Dedifferentiated amniotic fluid mesenchymal stem cell (primary cell): ENCODE results near the gene MMP28.

ENCODE experiments used
- DNase-seq: peaks from one replicate; pipeline ENCODE4 v3.0.0-alpha.2; 2016; ENCODE audit errors: extremely low spot score

MMP28 gene

GRCh38 chr17:35726127-35726952 lies 69.1 kb downstream of the MMP28 start:
- peak; percentile 89 for DNase-seq

- DNase-seq, result no peak
Observed at GRCh38 chr17:35725802-35726126, 69.7 kb downstream of the MMP28 start.

- no peak for DNase-seq
Observed at GRCh38 chr17:35725058-35725457, 70.4 kb downstream of the MMP28 start.

GRCh38 chr17:35723735-35724134 lies 71.7 kb downstream of the MMP28 start:
- no peak for DNase-seq

GRCh38 chr17:35717475-35717874 lies 78.0 kb downstream of the MMP28 start:
- no peak for DNase-seq

GRCh38 chr17:35716897-35717465 lies 78.5 kb downstream of the MMP28 start:
- peak; percentile 29 for DNase-seq

GRCh38 chr17:35716173-35716572 lies 79.3 kb downstream of the MMP28 start:
- no peak for DNase-seq
